ENCODE data around the gene RND3. TPM values are rescaled to one million over a fixed set of nuclear protein-coding genes. Genes with fewer than 3 reads are reported as not detected.

The RND3 gene
- total and polyA plus RNA-seq, 10 of the 15 experiments (the other 5 are each of a cell fraction or from before 2014, with no cell fraction given), result 0.38 to 18.3 (median 0.93) TPM

- TF ChIP-seq MYB (IDR thresholded peaks at IDR 0.05; ENCODE audit: borderline replicate concordance, low read depth, low read length) (no peak), NRF1 (conservative IDR thresholded peaks at IDR 0.05; ENCODE audit: low read depth, low read length) (no peak), SMC3 (IDR thresholded peaks at IDR 0.05; ENCODE audit: borderline replicate concordance, low read length) (no peak), ZBTB33 (IDR thresholded peaks at IDR 0.05) (no peak), ZBTB4 (CRISPR knock-in tag; IDR thresholded peaks at IDR 0.05) (no peak), IKZF2 (IDR thresholded peaks at IDR 0.05) (no peak), POLR2AphosphoS5 (IDR thresholded peaks at IDR 0.05; ENCODE audit: low read length) (no peak), RELA (IDR thresholded peaks at IDR 0.05; ENCODE audit: borderline replicate concordance, partially characterized antibody) (no peak), HSF1 (IDR thresholded peaks at IDR 0.05; ENCODE audit: low read depth, low read length) (no peak)
Measured at GRCh38 chr2:150424406-150424805, 63.1 kb downstream of the RND3 start (continued).
